ENCODE results near the gene TKT. TPM values are rescaled to one million over a fixed set of nuclear protein-coding genes. Genes with fewer than 3 reads are reported as not detected.

Gene TKT
- total and polyA plus RNA-seq, 2 of the 4 experiments (the other 2 are of a cell fraction): 280 to 349 TPM

DNA sequence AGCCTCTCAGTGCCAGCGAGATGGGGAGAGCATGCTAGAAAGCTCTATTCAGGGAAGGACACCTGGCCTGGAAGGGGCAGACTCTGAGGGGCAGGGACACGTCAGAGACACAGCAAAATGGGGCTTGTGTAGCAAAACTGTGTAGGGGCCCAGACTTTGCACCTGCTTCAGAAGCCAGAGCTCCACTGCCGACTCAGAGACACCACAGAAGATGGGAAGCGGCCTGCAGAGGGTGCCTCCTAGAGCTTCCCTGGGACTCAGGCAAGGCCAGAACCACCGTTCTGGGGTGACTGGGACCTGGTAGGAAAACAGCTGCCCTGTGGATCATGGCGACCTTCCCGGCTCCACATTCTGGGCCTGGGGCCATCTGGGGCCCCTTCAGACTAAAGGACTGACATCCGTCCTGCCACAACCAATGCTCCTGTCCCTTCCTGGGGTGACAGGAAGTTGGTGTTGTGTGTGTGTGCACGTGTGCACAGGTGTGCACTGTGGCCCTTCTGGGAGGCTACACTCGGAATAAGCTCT, 17.4 kb upstream of the TKT start:
- no peak overlapping the region for H2BK5ac ChIP-seq (ENCODE audit: low read depth, low read length, poor library complexity, severe bottlenecking)
- H3K9me1 ChIP-seq (ENCODE audit: insufficient read depth, low read length): peaks cover 15% of the 10 kb centered on the region; the same call in 1 of the 2 replicates
- no peak overlapping the region for H3K27ac ChIP-seq (ENCODE audit: insufficient read depth, low read length)
- peaks cover 11% of the 10 kb centered on the region for H3K4me1 ChIP-seq (ENCODE audit: control insufficient read depth, insufficient read depth, low read length)
- intact Hi-C loops (cut with micrococcal nuclease) (no loop called here), in situ Hi-C loops (cut with MboI; ENCODE audit: low sequenced_read_pairs) (no loop called here), dilution Hi-C loops (cut with HindIII; ENCODE audit: low sequenced_read_pairs, unreplicated experiment) (no loop called here)
- H2BK15ac ChIP-seq (ENCODE audit: low read depth, low read length): peak overlapping the region; percentile 60; the same call in 1 of the 3 replicates
- H3K56ac ChIP-seq (ENCODE audit: extremely low read depth, insufficient read depth, low read length): no peak overlapping the region
- H3K79me1 ChIP-seq (ENCODE audit: low read depth in 1 of 2, low read length in 2 of 2): peaks cover 0 to 10% of the 10 kb centered on the region in 2 experiments; a peak in 2 of 4 replicates
- H3K9ac ChIP-seq (ENCODE audit: low read depth, low read length): no peak overlapping the region
- peak overlapping the region; percentile 34; the same call in 1 of the 2 replicates for H3K4ac ChIP-seq (ENCODE audit: low read depth, low read length)
- no TSS peak for BruUV-seq (replicated peaks)
- H2AFZ ChIP-seq (replicated peaks; ENCODE audit: low read length, poor library complexity): no peak overlapping the region
- no peak overlapping the region for H4K5ac ChIP-seq (ENCODE audit: low read depth, low read length)
- H4K91ac ChIP-seq (ENCODE audit: insufficient read depth, low read depth, low read length): peak overlapping the region; percentile 32
- H2AK5ac ChIP-seq (ENCODE audit: low read depth, low read length): peak overlapping the region; percentile 33; the same call in 1 of the 2 replicates
- peak overlapping the region; percentile 54 for H2BK120ac ChIP-seq (ENCODE audit: low read depth, low read length)
- H2BK20ac ChIP-seq (ENCODE audit: low read depth, low read length): peak overlapping the region; percentile 60; the same call in 1 of the 2 replicates
- no peak for ATAC-seq (ENCODE audit: low read depth)
- no peaks in the 10 kb centered on the region for H3K9me3 ChIP-seq (ENCODE audit: control insufficient read depth, insufficient read depth, low read length)
- 100% methylated on average over 2 of the region's 10 CpGs; no CpG with 5 or more reads in 1 of the 2 experiments for WGBS, 2 experiments (ENCODE audit: extremely low coverage in 2 of 2, insufficient read length in 1 of 2)
- DNase-seq: no peak
- no peak overlapping the region for H3K18ac ChIP-seq (ENCODE audit: low read depth, low read length)
- no peak overlapping the region for H4K8ac ChIP-seq (ENCODE audit: low read depth in 2 of 2, low read length in 2 of 2)
- POLR2A ChIA-PET (ENCODE audit: unreplicated experiment): no interaction called here
- no peak overlapping the region for H3K4me3 ChIP-seq (ENCODE audit: insufficient read depth, low read depth, low read length)
- H3K4me2 ChIP-seq (ENCODE audit: low read depth, low read length): no peak overlapping the region
- CTCF ChIA-PET: no interaction called here
- H4K20me1 ChIP-seq (ENCODE audit: insufficient read depth, low read length): no peaks in the 10 kb centered on the region
- TF ChIP-seq SMC3 (IDR thresholded peaks at IDR 0.05; ENCODE audit: low read depth, low read length) (no peak), RCOR1 (IDR thresholded peaks at IDR 0.05; ENCODE audit: insufficient replicate concordance, low read length) (no peak), MAZ (IDR thresholded peaks at IDR 0.05; ENCODE audit: borderline replicate concordance, low read depth, low read length) (no peak), POLR2A (IDR thresholded peaks at IDR 0.05; ENCODE audit: low read depth, low read length) (no peak), RAD21 (IDR thresholded peaks at IDR 0.05; ENCODE audit: low read length) (no peak), NFE2L2 (IDR thresholded peaks at IDR 0.05; ENCODE audit: low read depth, low read length) (no peak), CHD1 (IDR thresholded peaks at IDR 0.05; ENCODE audit: low read depth, low read length) (no peak), MAFK (IDR thresholded peaks at IDR 0.05; ENCODE audit: low read depth, low read length) (no peak), CEBPB (IDR thresholded peaks at IDR 0.05; ENCODE audit: low read depth, low read length) (no peak)
- TF ChIP-seq, protein P1, sequence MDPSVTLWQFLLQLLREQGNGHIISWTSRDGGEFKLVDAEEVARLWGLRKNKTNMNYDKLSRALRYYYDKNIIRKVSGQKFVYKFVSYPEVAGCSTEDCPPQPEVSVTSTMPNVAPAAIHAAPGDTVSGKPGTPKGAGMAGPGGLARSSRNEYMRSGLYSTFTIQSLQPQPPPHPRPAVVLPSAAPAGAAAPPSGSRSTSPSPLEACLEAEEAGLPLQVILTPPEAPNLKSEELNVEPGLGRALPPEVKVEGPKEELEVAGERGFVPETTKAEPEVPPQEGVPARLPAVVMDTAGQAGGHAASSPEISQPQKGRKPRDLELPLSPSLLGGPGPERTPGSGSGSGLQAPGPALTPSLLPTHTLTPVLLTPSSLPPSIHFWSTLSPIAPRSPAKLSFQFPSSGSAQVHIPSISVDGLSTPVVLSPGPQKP (IDR thresholded peaks at IDR 0.05; ENCODE audit: borderline replicate concordance, low read depth, low read length): no peak
- TF ChIP-seq, protein P2, sequence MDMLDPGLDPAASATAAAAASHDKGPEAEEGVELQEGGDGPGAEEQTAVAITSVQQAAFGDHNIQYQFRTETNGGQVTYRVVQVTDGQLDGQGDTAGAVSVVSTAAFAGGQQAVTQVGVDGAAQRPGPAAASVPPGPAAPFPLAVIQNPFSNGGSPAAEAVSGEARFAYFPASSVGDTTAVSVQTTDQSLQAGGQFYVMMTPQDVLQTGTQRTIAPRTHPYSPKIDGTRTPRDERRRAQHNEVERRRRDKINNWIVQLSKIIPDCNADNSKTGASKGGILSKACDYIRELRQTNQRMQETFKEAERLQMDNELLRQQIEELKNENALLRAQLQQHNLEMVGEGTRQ (IDR thresholded peaks at IDR 0.05; ENCODE audit: low read depth, low read length): no peak
- peak overlapping the region; percentile 82 for H2AK9ac ChIP-seq (replicated peaks; ENCODE audit: low read depth, low read length, poor library complexity)
- H3K14ac ChIP-seq (replicated peaks; ENCODE audit: low read depth, low read length): no peak overlapping the region
- H3K27me3 ChIP-seq (ENCODE audit: control insufficient read depth, insufficient read depth, low read length): no peaks in the 10 kb centered on the region
- no peaks in the 10 kb centered on the region for H3K36me3 ChIP-seq (ENCODE audit: control insufficient read depth, insufficient read depth, low read length)
- H3K23ac ChIP-seq (ENCODE audit: low read depth, low read length): no peak overlapping the region

Data from IMR-90 (cell line).